ENCODE results near the gene CCDC18. TPM values are rescaled to one million over a fixed set of nuclear protein-coding genes. Genes with fewer than 3 reads are reported as not detected.
"Not testable (repeated sequence)": the region's sequence is repeated elsewhere in the genome, so short reads cannot be mapped to it uniquely, and the experiment has no call there.

The CCDC18 gene
- total and polyA plus RNA-seq, 2 experiments from 2014 or later = 16.3 to 47.9 TPM

DNA sequence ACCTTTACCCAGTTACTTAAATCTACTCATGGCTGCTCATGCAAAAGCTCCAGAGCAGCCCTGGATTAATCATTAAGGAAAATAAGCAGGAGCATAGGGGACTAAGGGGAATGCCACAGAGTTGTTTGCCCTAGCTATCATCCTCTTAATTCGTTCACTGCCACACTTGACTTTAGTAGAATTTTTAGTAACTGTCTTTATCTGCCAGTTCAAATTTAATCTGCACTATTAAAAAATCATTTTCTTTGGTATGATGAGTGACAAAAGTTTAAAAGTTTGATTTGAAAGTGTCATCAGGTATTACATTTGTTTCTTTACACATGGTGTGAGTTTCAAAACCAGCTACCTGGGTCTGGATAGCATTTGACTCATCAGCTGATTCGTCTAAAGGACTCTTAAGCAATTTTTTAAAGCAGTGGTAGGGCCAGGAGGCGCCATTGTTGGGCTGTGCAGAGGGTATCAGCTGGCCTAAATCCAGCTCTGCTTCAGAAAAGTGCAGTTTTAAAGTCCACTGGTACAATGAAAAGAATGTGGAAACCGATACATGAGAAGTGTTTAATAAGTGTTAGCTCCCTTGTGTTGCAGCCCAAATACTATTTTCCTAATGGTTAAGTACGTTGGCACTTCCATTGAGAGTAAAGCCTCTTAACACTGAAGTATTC is 95.2 kb downstream of the CCDC18 start (continued):
- TF ChIP-seq STAT1 (IDR thresholded peaks at IDR 0.05; ENCODE audit: unreplicated experiment) (no peak), CREB1 (CRISPR knock-in tag; IDR thresholded peaks at IDR 0.05; ENCODE audit: low read depth) (no peak), ZNF331 (CRISPR knock-in tag; IDR thresholded peaks at IDR 0.05; ENCODE audit: low read depth) (no peak)

DNA sequence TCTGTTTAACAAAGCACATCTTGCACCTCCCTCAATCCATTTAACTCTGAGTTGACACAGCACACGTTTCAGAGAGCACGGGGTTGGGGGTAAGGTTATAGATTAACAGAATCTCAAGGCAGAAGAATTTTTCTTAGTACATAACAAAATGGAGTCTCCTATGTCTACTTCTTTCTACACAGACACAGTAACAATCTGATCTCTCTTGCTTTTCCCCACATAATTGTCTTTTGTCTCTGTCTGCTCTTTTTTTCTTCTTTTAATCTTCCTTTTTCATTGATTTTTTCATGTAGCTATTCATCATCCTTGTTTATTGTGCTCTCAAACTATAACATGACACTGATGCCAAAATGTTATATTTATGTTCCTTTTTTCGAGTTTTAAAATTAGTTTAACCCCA is 97.0 kb downstream of the CCDC18 start:
- peak overlapping the region; percentile 84 for H3K27ac Mint-ChIP-seq
- H3K79me2 ChIP-seq (replicated peaks; ENCODE audit: insufficient read depth); H3K27me3 Mint-ChIP-seq (ENCODE audit: insufficient read depth, low read depth, poor library complexity); H4K20me1 ChIP-seq (replicated peaks; ENCODE audit: insufficient read depth); H3K36me3 ChIP-seq (ENCODE audit: insufficient read depth); H3F3A ChIP-seq (replicated peaks; ENCODE audit: low read depth); H2AFZ ChIP-seq; ATAC-seq; H3K9me2 ChIP-seq (ENCODE audit: insufficient read depth); H3K9me3 Mint-ChIP-seq; DNase-seq (ENCODE audit: low spot score); H3K27me3 ChIP-seq (ENCODE audit: insufficient read depth): not testable (repeated sequence)
- Histone ChIP-seq H3K4me3 (peak overlapping the region; percentile 21), H3K4me2 (peak overlapping the region; percentile 53), H3K4me1 (ENCODE audit: insufficient read depth) (peaks cover 25% of the 10 kb centered on the region), H3K27ac (ENCODE audit: low read depth) (peak overlapping the region; percentile 96)
- H3K4me3 Mint-ChIP-seq = peak overlapping the region; percentile 46; the same call in 2 of the 3 replicates
- peaks cover 20% of the 10 kb centered on the region for H3K4me1 Mint-ChIP-seq
- H3K36me3 Mint-ChIP-seq (ENCODE audit: low read depth) = peaks cover 14% of the 10 kb centered on the region

DNA sequence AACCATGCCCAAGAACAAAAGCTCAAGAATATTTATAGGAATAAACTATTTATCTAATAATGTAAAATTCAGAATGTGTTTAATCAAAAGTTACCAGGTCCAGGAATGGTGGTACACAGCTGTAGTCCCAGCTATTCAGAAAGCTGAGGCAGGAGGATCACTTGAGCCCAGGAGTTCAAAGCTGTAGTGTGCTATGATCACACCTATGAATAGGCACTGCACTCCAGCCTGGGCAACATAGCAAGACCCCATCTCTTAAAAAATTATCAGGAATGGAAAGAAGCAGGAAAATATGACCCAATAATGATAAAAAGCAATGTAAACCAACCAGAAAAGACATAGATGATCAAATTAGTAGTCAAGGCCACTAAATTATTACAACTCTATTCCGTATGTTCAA is 103.0 kb downstream of the CCDC18 start:
- Mint-ChIP-seq H3K4me3 (no peak overlapping the region), H3K9me3 (peaks cover 19% of the 10 kb centered on the region), H3K27me3 (ENCODE audit: insufficient read depth, low read depth, poor library complexity) (peaks cover 2% of the 10 kb centered on the region), H3K27ac (no peak overlapping the region), H3K36me3 (ENCODE audit: low read depth) (peaks cover 23% of the 10 kb centered on the region), H3K4me1 (no peaks in the 10 kb centered on the region)
- ATAC-seq = no peak
- no peak for TF ChIP-seq NANOG (IDR thresholded peaks at IDR 0.05; ENCODE audit: borderline replicate concordance)
- TF ChIP-seq EZH2phosphoT487 (IDR thresholded peaks at IDR 0.05; ENCODE audit: unreplicated experiment) = no peak
- TF ChIP-seq JUNB (IDR thresholded peaks at IDR 0.05; ENCODE audit: unreplicated experiment) = no peak
- no peak for TF ChIP-seq CREB1 (CRISPR knock-in tag; IDR thresholded peaks at IDR 0.05; ENCODE audit: low read depth)
- no peak for TF ChIP-seq EZH2 (IDR thresholded peaks at IDR 0.05; ENCODE audit: low read depth, unreplicated experiment)
- TF ChIP-seq, protein P1, sequence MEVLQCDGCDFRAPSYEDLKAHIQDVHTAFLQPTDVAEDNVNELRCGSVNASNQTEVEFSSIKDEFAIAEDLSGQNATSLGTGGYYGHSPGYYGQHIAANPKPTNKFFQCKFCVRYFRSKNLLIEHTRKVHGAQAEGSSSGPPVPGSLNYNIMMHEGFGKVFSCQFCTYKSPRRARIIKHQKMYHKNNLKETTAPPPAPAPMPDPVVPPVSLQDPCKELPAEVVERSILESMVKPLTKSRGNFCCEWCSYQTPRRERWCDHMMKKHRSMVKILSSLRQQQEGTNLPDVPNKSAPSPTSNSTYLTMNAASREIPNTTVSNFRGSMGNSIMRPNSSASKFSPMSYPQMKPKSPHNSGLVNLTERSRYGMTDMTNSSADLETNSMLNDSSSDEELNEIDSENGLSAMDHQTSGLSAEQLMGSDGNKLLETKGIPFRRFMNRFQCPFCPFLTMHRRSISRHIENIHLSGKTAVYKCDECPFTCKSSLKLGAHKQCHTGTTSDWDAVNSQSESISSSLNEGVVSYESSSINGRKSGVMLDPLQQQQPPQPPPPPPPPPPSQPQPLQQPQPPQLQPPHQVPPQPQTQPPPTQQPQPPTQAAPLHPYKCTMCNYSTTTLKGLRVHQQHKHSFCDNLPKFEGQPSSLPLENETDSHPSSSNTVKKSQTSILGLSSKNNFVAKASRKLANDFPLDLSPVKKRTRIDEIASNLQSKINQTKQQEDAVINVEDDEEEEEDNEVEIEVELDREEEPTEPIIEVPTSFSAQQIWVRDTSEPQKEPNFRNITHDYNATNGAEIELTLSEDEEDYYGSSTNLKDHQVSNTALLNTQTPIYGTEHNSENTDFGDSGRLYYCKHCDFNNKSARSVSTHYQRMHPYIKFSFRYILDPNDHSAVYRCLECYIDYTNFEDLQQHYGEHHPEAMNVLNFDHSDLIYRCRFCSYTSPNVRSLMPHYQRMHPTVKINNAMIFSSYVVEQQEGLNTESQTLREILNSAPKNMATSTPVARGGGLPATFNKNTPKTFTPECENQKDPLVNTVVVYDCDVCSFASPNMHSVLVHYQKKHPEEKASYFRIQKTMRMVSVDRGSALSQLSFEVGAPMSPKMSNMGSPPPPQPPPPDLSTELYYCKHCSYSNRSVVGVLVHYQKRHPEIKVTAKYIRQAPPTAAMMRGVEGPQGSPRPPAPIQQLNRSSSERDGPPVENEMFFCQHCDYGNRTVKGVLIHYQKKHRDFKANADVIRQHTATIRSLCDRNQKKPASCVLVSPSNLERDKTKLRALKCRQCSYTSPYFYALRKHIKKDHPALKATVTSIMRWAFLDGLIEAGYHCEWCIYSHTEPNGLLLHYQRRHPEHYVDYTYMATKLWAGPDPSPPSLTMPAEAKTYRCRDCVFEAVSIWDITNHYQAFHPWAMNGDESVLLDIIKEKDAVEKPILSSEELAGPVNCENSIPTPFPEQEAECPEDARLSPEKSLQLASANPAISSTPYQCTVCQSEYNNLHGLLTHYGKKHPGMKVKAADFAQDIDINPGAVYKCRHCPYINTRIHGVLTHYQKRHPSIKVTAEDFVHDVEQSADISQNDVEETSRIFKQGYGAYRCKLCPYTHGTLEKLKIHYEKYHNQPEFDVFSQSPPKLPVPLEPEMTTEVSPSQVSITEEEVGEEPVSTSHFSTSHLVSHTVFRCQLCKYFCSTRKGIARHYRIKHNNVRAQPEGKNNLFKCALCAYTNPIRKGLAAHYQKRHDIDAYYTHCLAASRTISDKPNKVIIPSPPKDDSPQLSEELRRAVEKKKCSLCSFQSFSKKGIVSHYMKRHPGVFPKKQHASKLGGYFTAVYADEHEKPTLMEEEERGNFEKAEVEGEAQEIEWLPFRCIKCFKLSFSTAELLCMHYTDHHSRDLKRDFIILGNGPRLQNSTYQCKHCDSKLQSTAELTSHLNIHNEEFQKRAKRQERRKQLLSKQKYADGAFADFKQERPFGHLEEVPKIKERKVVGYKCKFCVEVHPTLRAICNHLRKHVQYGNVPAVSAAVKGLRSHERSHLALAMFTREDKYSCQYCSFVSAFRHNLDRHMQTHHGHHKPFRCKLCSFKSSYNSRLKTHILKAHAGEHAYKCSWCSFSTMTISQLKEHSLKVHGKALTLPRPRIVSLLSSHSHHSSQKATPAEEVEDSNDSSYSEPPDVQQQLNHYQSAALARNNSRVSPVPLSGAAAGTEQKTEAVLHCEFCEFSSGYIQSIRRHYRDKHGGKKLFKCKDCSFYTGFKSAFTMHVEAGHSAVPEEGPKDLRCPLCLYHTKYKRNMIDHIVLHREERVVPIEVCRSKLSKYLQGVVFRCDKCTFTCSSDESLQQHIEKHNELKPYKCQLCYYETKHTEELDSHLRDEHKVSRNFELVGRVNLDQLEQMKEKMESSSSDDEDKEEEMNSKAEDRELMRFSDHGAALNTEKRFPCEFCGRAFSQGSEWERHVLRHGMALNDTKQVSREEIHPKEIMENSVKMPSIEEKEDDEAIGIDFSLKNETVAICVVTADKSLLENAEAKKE (CRISPR knock-in tag; IDR thresholded peaks at IDR 0.05) = no peak
- TF ChIP-seq POLR2AphosphoS5 (IDR thresholded peaks at IDR 0.05; ENCODE audit: low read depth) = no peak
- TF ChIP-seq, protein P2, sequence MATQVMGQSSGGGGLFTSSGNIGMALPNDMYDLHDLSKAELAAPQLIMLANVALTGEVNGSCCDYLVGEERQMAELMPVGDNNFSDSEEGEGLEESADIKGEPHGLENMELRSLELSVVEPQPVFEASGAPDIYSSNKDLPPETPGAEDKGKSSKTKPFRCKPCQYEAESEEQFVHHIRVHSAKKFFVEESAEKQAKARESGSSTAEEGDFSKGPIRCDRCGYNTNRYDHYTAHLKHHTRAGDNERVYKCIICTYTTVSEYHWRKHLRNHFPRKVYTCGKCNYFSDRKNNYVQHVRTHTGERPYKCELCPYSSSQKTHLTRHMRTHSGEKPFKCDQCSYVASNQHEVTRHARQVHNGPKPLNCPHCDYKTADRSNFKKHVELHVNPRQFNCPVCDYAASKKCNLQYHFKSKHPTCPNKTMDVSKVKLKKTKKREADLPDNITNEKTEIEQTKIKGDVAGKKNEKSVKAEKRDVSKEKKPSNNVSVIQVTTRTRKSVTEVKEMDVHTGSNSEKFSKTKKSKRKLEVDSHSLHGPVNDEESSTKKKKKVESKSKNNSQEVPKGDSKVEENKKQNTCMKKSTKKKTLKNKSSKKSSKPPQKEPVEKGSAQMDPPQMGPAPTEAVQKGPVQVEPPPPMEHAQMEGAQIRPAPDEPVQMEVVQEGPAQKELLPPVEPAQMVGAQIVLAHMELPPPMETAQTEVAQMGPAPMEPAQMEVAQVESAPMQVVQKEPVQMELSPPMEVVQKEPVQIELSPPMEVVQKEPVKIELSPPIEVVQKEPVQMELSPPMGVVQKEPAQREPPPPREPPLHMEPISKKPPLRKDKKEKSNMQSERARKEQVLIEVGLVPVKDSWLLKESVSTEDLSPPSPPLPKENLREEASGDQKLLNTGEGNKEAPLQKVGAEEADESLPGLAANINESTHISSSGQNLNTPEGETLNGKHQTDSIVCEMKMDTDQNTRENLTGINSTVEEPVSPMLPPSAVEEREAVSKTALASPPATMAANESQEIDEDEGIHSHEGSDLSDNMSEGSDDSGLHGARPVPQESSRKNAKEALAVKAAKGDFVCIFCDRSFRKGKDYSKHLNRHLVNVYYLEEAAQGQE (IDR thresholded peaks at IDR 0.05; ENCODE audit: unreplicated experiment) = no peak
- Histone ChIP-seq H3K4me2 (no peak overlapping the region), H3K4me1 (ENCODE audit: insufficient read depth) (no peaks in the 10 kb centered on the region; the same call in 1 of the 2 replicates), H3K9me2 (ENCODE audit: insufficient read depth) (no peaks in the 10 kb centered on the region), H4K20me1 (replicated peaks; ENCODE audit: insufficient read depth) (no peaks in the 10 kb centered on the region), H3K79me2 (replicated peaks; ENCODE audit: insufficient read depth) (no peaks in the 10 kb centered on the region), H2AFZ (no peak overlapping the region), H3K27ac (ENCODE audit: low read depth) (no peak overlapping the region), H3K4me3 (no peak overlapping the region), H3K27me3 (ENCODE audit: insufficient read depth) (no peaks in the 10 kb centered on the region), H3F3A (replicated peaks; ENCODE audit: low read depth) (no peaks in the 10 kb centered on the region; the same call in 1 of the 2 replicates), H3K36me3 (ENCODE audit: insufficient read depth) (0 out of 2 replicates have a peak, but pooled peaks cover 4% of the 10 kb centered on the region)
- DNase-seq (ENCODE audit: low spot score) = no peak
